Panc1 (cell line): Measurements from ENCODE around the gene ARL5C. TPM values are rescaled to one million over a fixed set of nuclear protein-coding genes. Genes with fewer than 3 reads are reported as not detected.

Experiments
- ATAC-seq: fragments of 200-7000 bp; cut with Tn5 transposase; 2 replicates; pipeline ENCODE4 v1.9.1; 2020; ENCODE audit warnings: mild to moderate bottlenecking, moderate library complexity
- BruUV-seq: library from RNA; stranded (reverse); fragments of 400-500 nt; replicated peaks from 2 replicates; lab custom pipeline; 2021; lab: Mats Ljungman, UMichigan
- CTCF ChIA-PET: fragments of 300-600 bp; sonication (Branson Sonifier 250); formaldehyde crosslinking; loops from one replicate; lab custom pipeline; 2022; ENCODE audit warnings: antibody characterized with exemption; lab: Charles Lee
- POLR2A ChIA-PET: fragments of 300-600 bp; sonication (Branson Sonifier 250); formaldehyde crosslinking; loops from one replicate; lab custom pipeline; 2022; ENCODE audit warnings: antibody characterized with exemption; lab: Charles Lee
- DNase-seq: peaks from one replicate; pipeline ENCODE4 v3.0.0-alpha.2; 2010; ENCODE audit warnings: low read depth, low spot score
- H3K27ac ChIP-seq: 2 replicates; pipeline ENCODE4 v1.5.1; 2011; ENCODE audit warnings: mild to moderate bottlenecking, low read length, inconsistent platforms
- H3K27me3 ChIP-seq: fragments of 200-500 bp; sonication (Bioruptor generic); 2 replicates; pipeline ENCODE4 v1.6.0; 2014; ENCODE audit warnings: low read length, inconsistent platforms; ENCODE audit not compliant: control insufficient read depth, insufficient read depth
- H3K36me3 ChIP-seq: fragments of 200-500 bp; sonication (Bioruptor generic); 2 replicates; pipeline ENCODE4 v1.5.1; 2014; ENCODE audit warnings: inconsistent platforms, mild to moderate bottlenecking, low read length, moderate library complexity; ENCODE audit not compliant: control insufficient read depth, insufficient read depth
- H3K4me1 ChIP-seq: 2 replicates; pipeline ENCODE4 v1.5.1; 2011; ENCODE audit warnings: inconsistent platforms, mild to moderate bottlenecking, low read length, moderate library complexity; ENCODE audit not compliant: control insufficient read depth, insufficient read depth
- H3K4me3 ChIP-seq, 2 experiments: 2 replicates each; pipeline ENCODE4 v1.5.1; 2011 to 2012; ENCODE audit warnings: low read depth in 2 of 2, low read length in 2 of 2, mild to moderate bottlenecking in 2 of 2, inconsistent platforms in 1 of 2, moderate library complexity in 1 of 2
- H3K9me3 ChIP-seq: fragments of 200-500 bp; sonication (Bioruptor generic); 2 replicates; pipeline ENCODE4 v1.5.1; 2014; ENCODE audit warnings: low read depth, mild to moderate bottlenecking, inconsistent platforms, low read length, moderate library complexity; ENCODE audit not compliant: control insufficient read depth, insufficient read depth
- CTCF ChIP-seq: fragments of 450-650 bp; IDR thresholded peaks from 2 replicates; pipeline ENCODE4 v1.5.1; 2017; ENCODE audit warnings: mild to moderate bottlenecking
- POLR2AphosphoS5 ChIP-seq: IDR thresholded peaks from 2 replicates; pipeline ENCODE4 v1.6.1; 2012; ENCODE audit warnings: mild to moderate bottlenecking, low read depth, low read length, moderate library complexity
- REST ChIP-seq, 2 experiments: IDR thresholded peaks; 2 replicates each; pipeline ENCODE4 v1.6.1; 2011 to 2012; ENCODE audit warnings: low read depth in 2 of 2, control low read depth in 1 of 2, low read length in 1 of 2, mild to moderate bottlenecking in 1 of 2, moderate library complexity in 1 of 2; ENCODE audit not compliant: insufficient read depth in 1 of 2
- SIN3A ChIP-seq: IDR thresholded peaks from 2 replicates; pipeline ENCODE4 v1.6.1; 2012; ENCODE audit warnings: low read depth, mild to moderate bottlenecking, low read length, moderate library complexity, borderline replicate concordance; ENCODE audit not compliant: insufficient read depth
- TCF7L2 ChIP-seq: IDR thresholded peaks from 2 replicates; pipeline ENCODE4 v1.6.1; 2011; ENCODE audit warnings: mild to moderate bottlenecking, low read depth, low read length, inconsistent platforms
- in situ Hi-C: cut with HindIII; loops from 2 replicates; pipeline ENCODE4 v1.10.0; 2016; ENCODE audit warnings: low sequenced_read_pairs, low pct_unique_long_range_greater_than_20kb
- intact Hi-C: fragments of 100-400 bp; cut with micrococcal nuclease; formaldehyde crosslinking; loops from one replicate; pipeline ENCODE4 v1.10.0; 2022; ENCODE audit not compliant: unreplicated experiment
- total RNA-seq: library from RNA; stranded (reverse); gene quantifications from one replicate; pipeline ENCODE4 v1.2.1, GENCODE V29; 2021; ENCODE audit not compliant: unreplicated experiment

ARL5C gene
- total RNA-seq, 1 experiment from 2014 or later = not detected

- no peaks in the 10 kb centered on the region for H3K36me3 ChIP-seq
- ChIA-PET CTCF (no interaction called here), POLR2A (no interaction called here)
- no peak for ATAC-seq
- no peaks in the 10 kb centered on the region for H3K4me1 ChIP-seq
- H3K9me3 ChIP-seq = no peaks in the 10 kb centered on the region
- no peak overlapping the region for H3K27ac ChIP-seq
- in situ Hi-C loops = no loop called here
- BruUV-seq = no TSS peak
- DNase-seq = no peak
- no peaks in the 10 kb centered on the region for H3K27me3 ChIP-seq
- H3K4me3 ChIP-seq = no peak overlapping the region
- intact Hi-C loops = loop anchor here (10.0 kb wide), 1 partner anchor 84 kb away; no protein-coding TSS in a partner anchor
- TF ChIP-seq POLR2AphosphoS5 = no peak
- no peak for TF ChIP-seq TCF7L2
- TF ChIP-seq SIN3A = no peak
- TF ChIP-seq REST (IDR thresholded peaks at IDR 0.05; ENCODE audit: insufficient read depth in 1 of 2, low read depth in 2 of 2, low read length in 1 of 2) = no peak
- TF ChIP-seq CTCF = no peak
These were observed 7.3 kb downstream of the ARL5C start for GRCh38 chr17:39158623-39159022.

GRCh38 chr17:39156491-39156890, 9.5 kb downstream of the ARL5C start:
- Histone ChIP-seq H3K9me3 (no peaks in the 10 kb centered on the region), H3K27me3 (no peaks in the 10 kb centered on the region), H3K36me3 (no peaks in the 10 kb centered on the region), H3K4me3 (no peak overlapping the region), H3K4me1 (peaks cover 5% of the 10 kb centered on the region; the same call in 1 of the 2 replicates), H3K27ac (no peak overlapping the region)
- ATAC-seq = no peak
- POLR2A ChIA-PET = no interaction called here
- no peak for DNase-seq
- TF ChIP-seq CTCF (no peak), POLR2AphosphoS5 (no peak), TCF7L2 (no peak), REST (IDR thresholded peaks at IDR 0.05; ENCODE audit: insufficient read depth in 1 of 2, low read depth in 2 of 2, low read length in 1 of 2) (no peak), SIN3A (no peak)
- intact Hi-C loops (loop anchor here (10.0 kb wide), 1 partner anchor 82 kb away; no protein-coding TSS in a partner anchor), in situ Hi-C loops (no loop called here)
- no TSS peak for BruUV-seq
- CTCF ChIA-PET = interaction anchor here (0.6 kb wide), 1 partner anchor 92 kb away, joined by 3 read pairs; no protein-coding TSS in a partner anchor
